NOMO-1 (cell line): ENCODE results near the gene SDC1.

ENCODE experiments used
- DNase-seq, 2 experiments: peaks; one replicate each; lab custom pipeline; 2025; ENCODE audit not compliant: unreplicated experiment in 2 of 2; lab: John Stamatoyannopoulos, UW

The SDC1 gene

GRCh38 chr2:20173496-20174402 is 51.2 kb downstream of the SDC1 start:
- no peak for DNase-seq

- DNase-seq, result no peak
Measured at GRCh38 chr2:20173064-20173463, 51.9 kb downstream of the SDC1 start.

GRCh38 chr2:20172273-20173055 is 52.5 kb downstream of the SDC1 start:
- no peak for DNase-seq

- DNase-seq, result no peak
Measured at GRCh38 chr2:20171445-20171977, 53.4 kb downstream of the SDC1 start.

GRCh38 chr2:20170704-20171250 is 54.2 kb downstream of the SDC1 start:
- no peak for DNase-seq

GRCh38 chr2:20169796-20170703 is 54.9 kb downstream of the SDC1 start:
- DNase-seq, result no peak

GRCh38 chr2:20168727-20169696 is 55.9 kb downstream of the SDC1 start:
- DNase-seq, result no peak

- no peak for DNase-seq
Measured at GRCh38 chr2:20168048-20168726, 56.7 kb downstream of the SDC1 start.

- no peak for DNase-seq
Measured at GRCh38 chr2:20167356-20167755, 57.6 kb downstream of the SDC1 start.

GRCh38 chr2:20165677-20166509 is 59.0 kb downstream of the SDC1 start:
- DNase-seq, result no peak

- no peak for DNase-seq
Measured at GRCh38 chr2:20164734-20165478, 60.0 kb downstream of the SDC1 start.

GRCh38 chr2:20164061-20164733 is 60.7 kb downstream of the SDC1 start:
- no peak for DNase-seq

- no peak for DNase-seq
Measured at GRCh38 chr2:20159411-20160070, 65.4 kb downstream of the SDC1 start.

- no peak for DNase-seq
Measured at GRCh38 chr2:20157193-20157891, 67.6 kb downstream of the SDC1 start.

GRCh38 chr2:20156836-20157192 is 68.1 kb downstream of the SDC1 start:
- DNase-seq, result no peak
